HK-2 (cell line): ENCODE results near the gene CDRT15L2.
"Not testable (repeated sequence)": the region's sequence is repeated elsewhere in the genome, so short reads cannot be mapped to it uniquely, and the experiment has no call there.

ENCODE experiments used
- DNase-seq: peaks from one replicate; pipeline ENCODE4 v3.0.0-alpha.2; 2018; ENCODE audit not compliant: unreplicated experiment

The CDRT15L2 gene

GRCh38 chr17:20573216-20573615, 6.3 kb upstream of the CDRT15L2 start:
- DNase-seq: not testable (repeated sequence)

- DNase-seq: not testable (repeated sequence)
Measured at GRCh38 chr17:20575071-20575470, 4.5 kb upstream of the CDRT15L2 start.

GRCh38 chr17:20583891-20584577, 4.5 kb downstream of the CDRT15L2 start:
- not testable (repeated sequence) for DNase-seq

DNA sequence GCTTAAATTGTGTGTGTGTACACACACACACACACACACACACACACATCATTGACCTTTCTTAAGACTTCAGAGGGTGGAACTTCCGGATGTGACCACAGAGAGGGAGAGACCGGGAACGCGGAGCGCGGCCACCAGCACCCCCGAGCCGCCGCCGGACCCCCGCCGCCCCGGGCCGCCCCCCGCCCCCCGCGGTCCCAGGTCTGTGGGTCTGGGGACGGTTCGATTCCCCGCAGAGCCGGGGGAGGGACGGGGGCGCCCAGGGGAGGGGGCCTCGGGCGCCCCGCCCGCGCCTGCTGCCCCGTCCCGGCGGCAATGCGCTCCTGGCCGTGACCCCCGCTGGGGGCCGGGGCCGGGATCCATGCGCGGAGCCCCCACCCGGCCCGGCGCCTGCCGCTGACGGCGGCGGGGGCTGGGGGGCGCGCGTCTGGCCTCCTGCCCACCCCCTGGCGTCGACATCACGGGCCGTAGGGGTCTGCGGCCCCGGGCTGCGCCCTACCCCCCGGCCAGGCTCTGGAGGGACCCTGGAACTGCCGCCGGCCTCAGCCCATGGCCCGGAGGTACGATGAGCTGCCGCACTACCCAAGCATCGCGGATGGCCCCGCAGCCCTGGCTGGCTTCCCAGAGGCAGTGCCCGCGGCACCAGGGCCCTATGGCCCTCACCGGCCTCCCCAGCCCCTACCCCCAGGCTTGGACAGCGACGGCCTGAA, 9.4 kb downstream of the CDRT15L2 start:
- not testable (repeated sequence) for DNase-seq

DNA sequence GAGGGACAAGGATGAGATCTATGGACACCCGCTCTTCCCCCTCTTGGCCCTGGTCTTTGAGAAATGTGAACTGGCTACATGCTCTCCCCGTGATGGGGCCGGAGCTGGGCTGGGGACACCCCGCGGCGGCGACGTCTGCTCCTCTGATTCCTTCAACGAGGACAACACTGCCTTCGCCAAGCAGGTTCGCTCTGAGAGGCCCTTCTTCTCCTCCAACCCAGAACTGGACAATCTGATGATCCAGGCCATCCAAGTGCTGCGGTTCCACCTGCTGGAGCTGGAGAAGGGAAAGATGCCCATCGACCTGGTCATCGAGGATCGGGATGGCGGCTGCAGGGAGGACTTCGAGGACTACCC, 9.9 kb downstream of the CDRT15L2 start:
- DNase-seq: not testable (repeated sequence)

- not testable (repeated sequence) for DNase-seq
Measured at GRCh38 chr17:20591040-20591439, 11.5 kb downstream of the CDRT15L2 start.

GRCh38 chr17:20605568-20605967, 26.0 kb downstream of the CDRT15L2 start:
- DNase-seq: not testable (repeated sequence)

DNA sequence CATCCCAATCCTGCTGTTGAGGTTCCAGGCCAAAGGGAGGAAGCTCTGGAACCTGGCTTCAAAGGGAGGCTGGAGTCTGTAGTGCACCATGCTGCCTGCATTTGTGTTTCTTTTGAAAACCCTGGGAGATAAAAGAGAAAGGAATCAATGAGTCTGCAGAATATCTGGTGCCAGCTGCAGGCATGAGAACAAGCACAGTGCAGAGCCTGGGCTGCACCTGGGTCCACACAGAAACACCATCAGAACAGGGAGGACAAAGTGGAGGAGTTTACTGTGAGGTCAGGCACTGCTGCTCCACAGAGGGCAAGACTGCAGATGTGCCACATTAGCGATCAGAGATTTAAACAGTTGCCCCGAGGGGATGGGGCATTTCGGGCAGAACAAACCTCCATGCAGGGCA, 30.0 kb downstream of the CDRT15L2 start:
- DNase-seq: not testable (repeated sequence)

GRCh38 chr17:20611309-20611708, 31.8 kb downstream of the CDRT15L2 start:
- DNase-seq: no peak

DNA sequence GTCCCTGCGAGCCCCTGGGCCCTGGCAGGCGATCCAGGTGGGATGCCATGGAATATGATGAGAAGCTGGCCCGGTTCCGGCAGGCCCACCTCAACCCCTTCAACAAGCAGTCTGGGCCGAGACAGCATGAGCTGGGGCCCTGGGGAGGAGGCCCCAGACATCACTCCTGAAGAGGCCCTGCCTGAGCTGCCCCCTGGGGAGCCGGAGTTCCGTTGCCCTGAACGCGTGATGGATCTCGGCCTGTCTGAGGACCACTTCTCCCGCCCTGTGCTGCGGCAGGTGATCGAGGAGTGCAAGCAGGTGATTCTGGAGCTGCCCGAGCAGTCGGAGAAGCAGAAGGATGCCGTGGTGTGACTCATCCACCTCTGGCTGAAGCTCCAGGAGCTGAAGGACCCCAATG, 33.1 kb downstream of the CDRT15L2 start:
- no peak for DNase-seq

DNA sequence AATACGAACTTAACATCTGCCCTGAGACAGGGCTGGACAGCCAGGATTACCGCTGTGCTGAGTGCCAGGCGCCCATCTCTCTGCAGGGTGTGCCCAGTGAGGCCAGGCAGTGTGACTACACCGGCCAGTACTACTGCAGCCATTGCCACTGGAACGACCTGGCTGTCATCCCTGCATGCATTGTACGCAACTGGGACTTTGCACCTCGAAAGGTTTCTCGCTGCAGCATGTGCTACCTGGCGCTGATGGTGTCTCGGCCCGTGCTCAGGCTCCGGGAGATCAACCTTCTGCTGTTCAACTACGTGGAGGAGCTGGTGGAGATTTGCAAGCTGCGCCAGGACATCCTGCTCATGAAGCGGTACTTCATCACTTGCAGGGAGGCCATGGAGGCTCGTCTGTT, 33.7 kb downstream of the CDRT15L2 start:
- no peak for DNase-seq

DNA sequence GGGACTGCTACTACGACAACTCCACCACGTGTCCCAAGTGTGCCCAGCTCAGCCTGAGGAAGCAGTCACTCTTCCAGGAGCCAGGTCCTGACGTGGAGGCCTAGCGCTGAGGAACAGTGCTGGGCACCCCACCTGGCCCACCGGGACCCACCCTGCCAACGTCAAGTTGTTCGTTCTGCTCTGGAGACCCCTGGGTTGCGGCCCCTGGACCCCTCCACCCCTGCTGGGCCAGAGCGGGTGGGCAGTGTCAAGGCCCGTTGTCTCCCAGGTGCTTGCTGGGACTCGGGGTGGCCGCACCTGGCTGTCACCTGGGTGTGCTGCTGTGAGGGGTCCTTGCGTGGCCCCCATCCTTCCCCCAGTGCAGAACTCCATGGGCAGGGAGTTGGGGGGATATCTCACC, 34.4 kb downstream of the CDRT15L2 start:
- DNase-seq: no peak

- DNase-seq: not testable (repeated sequence)
Measured at GRCh38 chr17:20615461-20615860, 35.9 kb downstream of the CDRT15L2 start.
